Activated CD8-positive, alpha-beta memory T cell treated with anti-CD3 and anti-CD28 coated beads for 24 hours (primary cell): ENCODE data around the gene GCNT4.

Experiments used
- DNase-seq: peaks from one replicate; pipeline ENCODE4 v3.0.0-alpha.2; 2020

The GCNT4 gene

GRCh38 chr5:75010838-75011237, 41.5 kb downstream of the GCNT4 start:
- no peak for DNase-seq

- no peak for DNase-seq
Observed at GRCh38 chr5:75009556-75010345, 42.6 kb downstream of the GCNT4 start.

GRCh38 chr5:75006865-75007822, 45.2 kb downstream of the GCNT4 start:
- no peak for DNase-seq

- DNase-seq: no peak
Observed at GRCh38 chr5:75005561-75005960, 46.8 kb downstream of the GCNT4 start.
